ENCODE results near the gene CREB3L2. TPM values are rescaled to one million over a fixed set of nuclear protein-coding genes. Genes with fewer than 3 reads are reported as not detected.

CREB3L2 gene
- total RNA-seq, 2 donors from 2014 or later: 32.9 to 33.6 TPM

GRCh38 chr7:137875746-137876145 is 126.1 kb downstream of the CREB3L2 start:
- peaks cover 6% of the 10 kb centered on the region for H3K4me1 Mint-ChIP-seq
- H3K27ac Mint-ChIP-seq: no peak overlapping the region
- H3K4me3 Mint-ChIP-seq: no peak overlapping the region
- no peaks in the 10 kb centered on the region for H3K27me3 Mint-ChIP-seq
- ATAC-seq (no peak), DNase-seq (no peak)
- no peaks in the 10 kb centered on the region for H3K9me3 ChIP-seq (ENCODE audit: control insufficient read depth, low read length, poor library complexity, severe bottlenecking)
- peaks cover 19% of the 10 kb centered on the region for H3K36me3 Mint-ChIP-seq (ENCODE audit: low read depth)

- no peak for ATAC-seq
- no peak overlapping the region for H3K4me3 Mint-ChIP-seq
- H3K36me3 Mint-ChIP-seq (ENCODE audit: low read depth): peaks cover 10% of the 10 kb centered on the region
- DNase-seq: no peak
- peaks cover 3% of the 10 kb centered on the region for H3K4me1 Mint-ChIP-seq
- H3K9me3 ChIP-seq (ENCODE audit: control insufficient read depth, low read length, poor library complexity, severe bottlenecking): no peaks in the 10 kb centered on the region
- H3K27ac Mint-ChIP-seq: no peak overlapping the region
- H3K27me3 Mint-ChIP-seq: no peaks in the 10 kb centered on the region
These were observed 127.7 kb downstream of the CREB3L2 start for GRCh38 chr7:137873979-137874777.

- Mint-ChIP-seq H3K27ac (no peak overlapping the region), H3K36me3 (ENCODE audit: low read depth) (peaks cover 10% of the 10 kb centered on the region)
- DNase-seq: no peak
These were observed 128.4 kb downstream of the CREB3L2 start for GRCh38 chr7:137873524-137873923.

GRCh38 chr7:137871170-137871915 is 130.5 kb downstream of the CREB3L2 start:
- Mint-ChIP-seq H3K27ac (no peak overlapping the region), H3K27me3 (no peaks in the 10 kb centered on the region), H3K4me3 (no peak overlapping the region), H3K4me1 (peaks cover 3% of the 10 kb centered on the region), H3K36me3 (ENCODE audit: low read depth) (peaks cover 5% of the 10 kb centered on the region)
- ATAC-seq (no peak), DNase-seq (no peak)
- no peaks in the 10 kb centered on the region for H3K9me3 ChIP-seq (ENCODE audit: control insufficient read depth, low read length, poor library complexity, severe bottlenecking)

More at GRCh38 chr7:137873524-137873923, 128.4 kb downstream of the CREB3L2 start:
- H3K4me3 Mint-ChIP-seq: no peak overlapping the region
- ATAC-seq: no peak
- H3K27me3 Mint-ChIP-seq: no peaks in the 10 kb centered on the region
- peaks cover 3% of the 10 kb centered on the region for H3K4me1 Mint-ChIP-seq
- no peaks in the 10 kb centered on the region for H3K9me3 ChIP-seq (ENCODE audit: control insufficient read depth, low read length, poor library complexity, severe bottlenecking)

- Mint-ChIP-seq H3K36me3 (ENCODE audit: low read depth) (peaks cover 5% of the 10 kb centered on the region), H3K4me1 (peaks cover 3% of the 10 kb centered on the region), H3K4me3 (no peak overlapping the region), H3K27ac (no peak overlapping the region), H3K27me3 (no peaks in the 10 kb centered on the region)
- no peaks in the 10 kb centered on the region for H3K9me3 ChIP-seq (ENCODE audit: control insufficient read depth, low read length, poor library complexity, severe bottlenecking)
- no peak for ATAC-seq
- no peak for DNase-seq
These were observed 131.2 kb downstream of the CREB3L2 start for GRCh38 chr7:137870684-137871083.

- Mint-ChIP-seq H3K27ac (no peak overlapping the region), H3K36me3 (ENCODE audit: low read depth) (peaks cover 7% of the 10 kb centered on the region), H3K27me3 (no peaks in the 10 kb centered on the region), H3K4me3 (no peak overlapping the region), H3K4me1 (peaks cover 3% of the 10 kb centered on the region)
- no peak for DNase-seq
- no peak for ATAC-seq
- H3K9me3 ChIP-seq (ENCODE audit: control insufficient read depth, low read length, poor library complexity, severe bottlenecking): no peaks in the 10 kb centered on the region
These were observed 131.8 kb downstream of the CREB3L2 start for GRCh38 chr7:137870078-137870477.

DNA sequence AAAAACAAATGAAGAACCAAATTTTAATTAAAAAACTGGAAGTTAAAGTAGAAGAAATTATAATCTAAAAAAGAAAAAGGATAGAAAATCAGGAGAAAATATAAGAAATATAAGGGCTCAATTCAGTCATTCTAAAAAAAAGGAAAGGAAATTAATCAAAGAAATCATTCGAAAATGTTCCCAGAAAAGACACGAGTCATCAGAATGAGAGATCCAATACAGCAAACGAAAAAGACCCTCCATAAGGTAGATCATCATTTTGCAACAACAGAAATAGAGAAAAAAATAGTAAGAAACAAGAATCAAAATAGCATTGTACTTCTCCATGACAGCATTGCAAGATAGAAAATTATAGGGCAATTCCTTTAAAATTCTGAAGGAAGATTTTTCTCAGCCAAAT is 132.6 kb downstream of the CREB3L2 start:
- H3K36me3 Mint-ChIP-seq (ENCODE audit: low read depth): peaks cover 10% of the 10 kb centered on the region
- H3K27ac Mint-ChIP-seq: no peak overlapping the region
- no peak for DNase-seq
- H3K4me3 Mint-ChIP-seq: no peak overlapping the region
- H3K27me3 Mint-ChIP-seq: no peaks in the 10 kb centered on the region
- ATAC-seq: no peak
- H3K9me3 ChIP-seq (ENCODE audit: control insufficient read depth, low read length, poor library complexity, severe bottlenecking): no peaks in the 10 kb centered on the region
- peaks cover 3% of the 10 kb centered on the region for H3K4me1 Mint-ChIP-seq

DNA sequence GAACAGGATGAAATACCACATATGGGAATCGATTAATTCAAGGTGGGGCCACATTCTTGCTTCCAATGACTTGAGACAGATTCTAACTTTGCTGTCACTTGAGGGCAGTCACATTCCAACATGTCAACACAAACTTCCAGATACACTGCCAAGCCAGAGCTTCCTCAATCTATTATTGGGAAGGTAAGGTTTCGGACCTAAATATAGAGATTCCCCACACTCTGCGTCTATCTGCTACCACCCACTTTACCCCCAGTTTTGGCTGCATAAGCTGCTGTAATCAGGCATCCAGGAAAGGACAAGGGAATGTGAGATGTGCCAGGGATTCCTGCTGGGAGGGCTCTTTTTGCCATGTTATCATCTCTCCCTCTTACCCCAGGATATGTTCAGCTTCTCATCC is 134.6 kb downstream of the CREB3L2 start:
- Mint-ChIP-seq H3K4me3 (no peak overlapping the region), H3K36me3 (ENCODE audit: low read depth) (peaks cover 8% of the 10 kb centered on the region), H3K4me1 (no peaks in the 10 kb centered on the region), H3K27ac (no peak overlapping the region), H3K27me3 (no peaks in the 10 kb centered on the region)
- no peak for ATAC-seq
- H3K9me3 ChIP-seq (ENCODE audit: control insufficient read depth, low read length, poor library complexity, severe bottlenecking): no peaks in the 10 kb centered on the region
- DNase-seq: no peak

DNA sequence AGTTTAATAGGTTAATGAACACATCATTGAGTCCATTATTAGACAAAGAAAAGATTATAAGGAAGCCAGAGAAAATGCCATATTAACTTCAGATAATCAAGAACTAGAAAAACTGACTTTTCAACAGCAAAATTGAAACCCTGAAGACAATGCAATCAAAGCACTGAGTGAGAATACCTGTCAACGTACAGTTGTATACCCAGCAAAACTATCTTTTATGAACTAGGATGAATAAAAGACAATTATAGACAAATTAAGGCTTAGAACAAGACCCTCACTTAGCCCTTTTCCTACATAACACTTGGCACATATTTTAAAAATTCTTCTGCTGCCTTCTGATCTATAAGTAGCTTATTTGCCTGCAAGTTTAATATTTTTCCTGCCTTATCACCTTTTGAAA is 136.1 kb downstream of the CREB3L2 start:
- no peaks in the 10 kb centered on the region for H3K27me3 Mint-ChIP-seq
- DNase-seq (no peak), ATAC-seq (no peak)
- no peaks in the 10 kb centered on the region for H3K9me3 ChIP-seq (ENCODE audit: control insufficient read depth, low read length, poor library complexity, severe bottlenecking)
- no peaks in the 10 kb centered on the region for H3K4me1 Mint-ChIP-seq
- H3K27ac Mint-ChIP-seq: no peak overlapping the region
- peaks cover 5% of the 10 kb centered on the region for H3K36me3 Mint-ChIP-seq (ENCODE audit: low read depth)
- H3K4me3 Mint-ChIP-seq: no peak overlapping the region

GRCh38 chr7:137862964-137863363 is 138.9 kb downstream of the CREB3L2 start:
- no peak for ATAC-seq
- Mint-ChIP-seq H3K36me3 (ENCODE audit: low read depth) (peaks cover 5% of the 10 kb centered on the region), H3K27ac (no peak overlapping the region), H3K4me1 (no peaks in the 10 kb centered on the region), H3K4me3 (no peak overlapping the region), H3K27me3 (no peaks in the 10 kb centered on the region)
- no peaks in the 10 kb centered on the region for H3K9me3 ChIP-seq (ENCODE audit: control insufficient read depth, low read length, poor library complexity, severe bottlenecking)
- DNase-seq: no peak

- peaks cover 5% of the 10 kb centered on the region for H3K36me3 Mint-ChIP-seq (ENCODE audit: low read depth)
- no peaks in the 10 kb centered on the region for H3K4me1 Mint-ChIP-seq
- no peak for ATAC-seq
- no peaks in the 10 kb centered on the region for H3K27me3 Mint-ChIP-seq
- no peaks in the 10 kb centered on the region for H3K9me3 ChIP-seq (ENCODE audit: control insufficient read depth, low read length, poor library complexity, severe bottlenecking)
- H3K27ac Mint-ChIP-seq: no peak overlapping the region
- H3K4me3 Mint-ChIP-seq: no peak overlapping the region
- no peak for DNase-seq
These were observed 139.5 kb downstream of the CREB3L2 start for GRCh38 chr7:137862358-137862757.

- no peaks in the 10 kb centered on the region for H3K9me3 ChIP-seq (ENCODE audit: control insufficient read depth, low read length, poor library complexity, severe bottlenecking)
- Mint-ChIP-seq H3K4me3 (no peak overlapping the region), H3K4me1 (no peaks in the 10 kb centered on the region), H3K27me3 (no peaks in the 10 kb centered on the region), H3K36me3 (ENCODE audit: low read depth) (peaks cover 5% of the 10 kb centered on the region), H3K27ac (no peak overlapping the region)
- DNase-seq (no peak), ATAC-seq (no peak)
These were observed 141.3 kb downstream of the CREB3L2 start for GRCh38 chr7:137860542-137860941.

DNA sequence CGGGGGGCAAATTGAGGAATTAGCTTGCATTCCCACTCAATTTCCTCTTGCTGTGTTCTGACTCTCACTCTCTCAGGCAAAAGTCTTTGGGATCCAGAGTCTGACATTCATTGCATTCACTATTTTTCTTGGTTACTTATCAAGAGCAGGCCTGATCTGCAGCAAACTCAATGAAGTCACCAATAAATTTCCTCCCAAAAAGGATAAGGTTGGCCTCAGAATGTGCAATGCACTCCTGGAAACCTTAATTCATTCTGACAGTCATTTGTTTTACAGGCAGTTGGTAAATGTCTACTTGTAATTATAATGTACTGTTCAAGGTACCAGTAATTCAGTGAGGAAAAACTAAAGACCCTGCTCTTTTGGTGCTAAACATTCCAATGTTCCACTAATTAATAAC is 148.8 kb downstream of the CREB3L2 start:
- no peaks in the 10 kb centered on the region for H3K36me3 Mint-ChIP-seq (ENCODE audit: low read depth)
- H3K9me3 ChIP-seq (ENCODE audit: control insufficient read depth, low read length, poor library complexity, severe bottlenecking): no peaks in the 10 kb centered on the region
- peaks cover 9% of the 10 kb centered on the region for H3K27me3 Mint-ChIP-seq
- no peak overlapping the region for H3K4me3 Mint-ChIP-seq
- DNase-seq: no peak
- no peaks in the 10 kb centered on the region for H3K4me1 Mint-ChIP-seq
- ATAC-seq: no peak
- no peak overlapping the region for H3K27ac Mint-ChIP-seq

Measured in T-helper 17 cell (primary cell).